MM.1S (cell line): Measurements from ENCODE around the gene XPO6.

Experiments
- CTCF ChIP-seq: fragments of 300-600 bp; sonication (generic); IDR thresholded peaks from 2 replicates; pipeline ENCODE4 v1.5.1; 2016; ENCODE audit warnings: antibody characterized with exemption, low read length, mixed read lengths
- EZH2 ChIP-seq: fragments of 300-600 bp; sonication (generic); optimal IDR thresholded peaks from 2 replicates; pipeline ENCODE3; 2017; ENCODE audit warnings: low read depth, mild to moderate bottlenecking, antibody characterized with exemption, low read length, mixed read lengths
- EZH2phosphoT487 ChIP-seq: fragments of 300-600 bp; sonication (generic); IDR thresholded peaks from 2 replicates; pipeline ENCODE4 v1.6.1; 2018; ENCODE audit warnings: antibody characterized with exemption, low read length

GRCh38 chr16:28205117-28205899, 6.5 kb downstream of the XPO6 start:
- TF ChIP-seq CTCF: no peak
- no peak for TF ChIP-seq EZH2
- no peak for TF ChIP-seq EZH2phosphoT487
